ENCODE results near the gene COA1.

Gene COA1

GRCh38 chr7:43769281-43769680, 40.0 kb upstream of the COA1 start:
- Histone ChIP-seq H3K9me3 (no peaks in the 10 kb centered on the region), H3K27me3 (no peaks in the 10 kb centered on the region), H3K36me3 (peaks cover 8% of the 10 kb centered on the region), H3K4me1 (peaks cover 7% of the 10 kb centered on the region; the same call in 1 of the 2 replicates), H3K4me3 (ENCODE audit: low read depth, low read length) (no peak overlapping the region)
- TF ChIP-seq, protein P1, sequence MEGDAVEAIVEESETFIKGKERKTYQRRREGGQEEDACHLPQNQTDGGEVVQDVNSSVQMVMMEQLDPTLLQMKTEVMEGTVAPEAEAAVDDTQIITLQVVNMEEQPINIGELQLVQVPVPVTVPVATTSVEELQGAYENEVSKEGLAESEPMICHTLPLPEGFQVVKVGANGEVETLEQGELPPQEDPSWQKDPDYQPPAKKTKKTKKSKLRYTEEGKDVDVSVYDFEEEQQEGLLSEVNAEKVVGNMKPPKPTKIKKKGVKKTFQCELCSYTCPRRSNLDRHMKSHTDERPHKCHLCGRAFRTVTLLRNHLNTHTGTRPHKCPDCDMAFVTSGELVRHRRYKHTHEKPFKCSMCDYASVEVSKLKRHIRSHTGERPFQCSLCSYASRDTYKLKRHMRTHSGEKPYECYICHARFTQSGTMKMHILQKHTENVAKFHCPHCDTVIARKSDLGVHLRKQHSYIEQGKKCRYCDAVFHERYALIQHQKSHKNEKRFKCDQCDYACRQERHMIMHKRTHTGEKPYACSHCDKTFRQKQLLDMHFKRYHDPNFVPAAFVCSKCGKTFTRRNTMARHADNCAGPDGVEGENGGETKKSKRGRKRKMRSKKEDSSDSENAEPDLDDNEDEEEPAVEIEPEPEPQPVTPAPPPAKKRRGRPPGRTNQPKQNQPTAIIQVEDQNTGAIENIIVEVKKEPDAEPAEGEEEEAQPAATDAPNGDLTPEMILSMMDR (IDR thresholded peaks at IDR 0.05; ENCODE audit: low read depth, low read length), result no peak
- no peak for DNase-seq

GRCh38 chr7:43768887-43769272, 39.6 kb upstream of the COA1 start:
- TF ChIP-seq, protein P1 (IDR thresholded peaks at IDR 0.05; ENCODE audit: low read depth, low read length), result no peak
- no peak overlapping the region for H3K4me3 ChIP-seq (ENCODE audit: low read depth, low read length)
- peaks cover 10% of the 10 kb centered on the region; the same call in 1 of the 2 replicates for H3K4me1 ChIP-seq
- H3K36me3 ChIP-seq, result peaks cover 8% of the 10 kb centered on the region
- H3K27me3 ChIP-seq, result no peaks in the 10 kb centered on the region
- no peaks in the 10 kb centered on the region for H3K9me3 ChIP-seq
- DNase-seq, result no peak

DNA sequence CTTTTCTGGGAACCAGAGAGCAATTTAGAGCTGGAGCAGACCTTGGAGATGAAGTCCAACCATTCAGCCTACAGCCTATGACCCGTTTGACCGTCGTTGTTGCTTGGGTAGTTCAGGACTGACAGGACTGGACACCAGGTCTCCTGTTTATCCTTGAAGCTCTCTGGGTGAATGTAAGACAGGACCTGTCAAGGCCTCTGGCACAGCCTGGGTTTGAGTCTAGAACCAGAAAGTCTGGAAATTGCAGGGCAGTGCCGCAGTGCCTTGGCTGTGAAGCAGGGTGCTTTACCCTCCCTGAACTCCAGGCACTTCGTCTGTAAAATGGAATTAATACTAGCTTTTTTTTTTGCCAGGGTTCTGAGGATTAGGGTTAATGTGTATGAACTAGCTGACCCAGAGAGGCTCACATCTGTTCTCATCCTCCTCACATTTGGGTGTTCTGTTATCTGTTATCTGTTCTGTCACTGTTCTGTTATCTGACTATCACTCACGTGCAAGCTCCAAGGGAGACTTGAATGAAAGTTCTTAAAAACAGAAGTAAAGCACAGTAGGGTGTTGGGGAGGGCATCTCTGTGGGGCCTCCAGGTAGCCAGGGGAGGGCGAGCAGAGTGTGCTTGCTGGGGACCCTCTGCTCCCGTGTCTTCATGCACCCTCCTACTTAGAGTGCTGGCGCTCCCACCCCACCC, 39.0 kb upstream of the COA1 start:
- TF ChIP-seq, protein P1 (IDR thresholded peaks at IDR 0.05; ENCODE audit: low read depth, low read length), result no peak
- Histone ChIP-seq H3K4me1 (peaks cover 10% of the 10 kb centered on the region; the same call in 1 of the 2 replicates), H3K4me3 (ENCODE audit: low read depth, low read length) (no peak overlapping the region), H3K27me3 (no peaks in the 10 kb centered on the region), H3K9me3 (no peaks in the 10 kb centered on the region), H3K36me3 (peaks cover 8% of the 10 kb centered on the region)
- no peak for DNase-seq

DNA sequence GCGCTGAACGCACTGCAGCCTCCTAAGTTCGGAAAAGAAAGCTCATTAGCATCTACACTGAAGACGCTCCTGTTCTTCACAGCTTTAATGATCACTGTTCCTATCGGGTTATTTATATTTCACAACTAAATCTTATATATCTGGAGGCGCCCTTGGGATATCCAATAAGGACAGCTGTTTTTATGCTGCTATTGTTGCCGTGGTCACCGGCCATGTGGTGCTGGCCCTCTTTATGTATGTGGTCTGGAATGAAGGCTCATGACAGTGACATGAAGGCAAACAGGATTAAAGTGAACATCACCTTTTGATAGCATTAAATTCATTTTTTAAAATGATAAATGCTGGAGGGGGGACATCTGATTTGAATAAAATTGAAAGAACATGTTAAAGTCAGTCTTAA, 38.0 kb upstream of the COA1 start:
- Histone ChIP-seq H3K9me3 (no peaks in the 10 kb centered on the region), H3K36me3 (peaks cover 3% of the 10 kb centered on the region; the same call in 1 of the 2 replicates), H3K4me3 (ENCODE audit: low read depth, low read length) (no peak overlapping the region), H3K27me3 (no peaks in the 10 kb centered on the region), H3K4me1 (peaks cover 10% of the 10 kb centered on the region; the same call in 1 of the 2 replicates)
- DNase-seq, result peak; percentile 33
- TF ChIP-seq, protein P1 (IDR thresholded peaks at IDR 0.05; ENCODE audit: low read depth, low read length), result no peak

DNA sequence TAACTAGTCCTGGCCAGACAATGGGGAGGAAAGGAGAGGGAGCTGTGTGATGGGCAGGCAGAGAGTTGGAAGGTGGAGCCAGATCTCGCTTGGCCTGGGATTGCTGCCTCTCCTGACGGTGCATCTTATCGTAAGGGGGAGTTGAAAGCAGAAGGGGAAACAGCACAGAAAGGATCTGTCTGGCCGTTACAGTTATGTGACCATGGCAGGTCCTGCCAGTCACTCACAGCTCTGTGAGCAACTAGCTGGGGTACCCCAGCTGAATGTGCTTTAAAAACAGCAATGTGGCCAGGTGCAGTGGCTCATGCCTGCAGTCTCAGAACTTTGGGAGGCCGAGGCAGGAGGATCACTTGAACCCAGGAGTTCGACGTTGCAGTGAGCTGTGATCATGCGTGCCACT, 37.2 kb upstream of the COA1 start:
- no peaks in the 10 kb centered on the region for H3K27me3 ChIP-seq
- DNase-seq, result no peak
- peaks cover 10% of the 10 kb centered on the region; the same call in 1 of the 2 replicates for H3K4me1 ChIP-seq
- no peaks in the 10 kb centered on the region; the same call in 1 of the 2 replicates for H3K36me3 ChIP-seq
- no peak overlapping the region for H3K4me3 ChIP-seq (ENCODE audit: low read depth, low read length)
- no peaks in the 10 kb centered on the region for H3K9me3 ChIP-seq
- TF ChIP-seq, protein P1 (IDR thresholded peaks at IDR 0.05; ENCODE audit: low read depth, low read length), result no peak

DNA sequence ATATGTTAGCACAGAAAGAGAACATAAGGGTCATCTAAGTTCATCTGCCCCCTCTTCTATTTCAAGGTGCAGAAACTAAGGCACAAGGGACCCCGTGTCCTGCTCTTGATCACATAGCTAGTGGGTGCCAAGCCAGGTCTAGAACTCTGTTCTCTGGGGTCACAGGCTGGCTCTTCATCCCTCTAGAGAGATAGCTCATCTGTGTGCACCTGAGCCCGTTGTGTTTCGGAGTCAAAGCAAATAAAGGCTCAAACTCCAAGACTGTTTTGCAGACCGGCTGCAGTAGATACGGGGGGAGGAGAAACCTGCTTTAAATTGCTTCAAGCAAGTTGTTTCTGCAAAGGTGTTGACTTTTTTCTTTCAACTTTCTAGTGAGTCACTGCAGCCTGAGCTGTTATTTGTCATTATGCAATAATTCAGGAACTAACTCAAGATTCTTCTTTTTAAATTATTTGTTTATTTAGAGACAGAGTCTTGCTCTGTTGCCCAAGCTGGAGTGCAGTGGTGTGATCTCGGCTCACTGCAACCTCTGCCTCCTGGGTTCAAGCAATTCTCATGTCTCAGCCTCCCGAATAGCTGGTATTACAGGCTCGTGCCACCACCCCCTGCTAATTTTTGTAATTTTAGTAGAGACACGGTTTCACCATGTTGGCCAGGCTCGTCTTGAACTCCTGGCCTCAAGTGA, 35.6 kb upstream of the COA1 start:
- H3K27me3 ChIP-seq, result no peaks in the 10 kb centered on the region
- TF ChIP-seq, protein P1 (IDR thresholded peaks at IDR 0.05; ENCODE audit: low read depth, low read length), result no peak
- DNase-seq, result no peak
- H3K9me3 ChIP-seq, result no peaks in the 10 kb centered on the region
- H3K36me3 ChIP-seq, result no peaks in the 10 kb centered on the region
- H3K4me3 ChIP-seq (ENCODE audit: low read depth, low read length), result no peak overlapping the region
- H3K4me1 ChIP-seq, result peaks cover 7% of the 10 kb centered on the region; the same call in 1 of the 2 replicates
